ENCODE results near the gene KRT82.

Gene KRT82

DNA sequence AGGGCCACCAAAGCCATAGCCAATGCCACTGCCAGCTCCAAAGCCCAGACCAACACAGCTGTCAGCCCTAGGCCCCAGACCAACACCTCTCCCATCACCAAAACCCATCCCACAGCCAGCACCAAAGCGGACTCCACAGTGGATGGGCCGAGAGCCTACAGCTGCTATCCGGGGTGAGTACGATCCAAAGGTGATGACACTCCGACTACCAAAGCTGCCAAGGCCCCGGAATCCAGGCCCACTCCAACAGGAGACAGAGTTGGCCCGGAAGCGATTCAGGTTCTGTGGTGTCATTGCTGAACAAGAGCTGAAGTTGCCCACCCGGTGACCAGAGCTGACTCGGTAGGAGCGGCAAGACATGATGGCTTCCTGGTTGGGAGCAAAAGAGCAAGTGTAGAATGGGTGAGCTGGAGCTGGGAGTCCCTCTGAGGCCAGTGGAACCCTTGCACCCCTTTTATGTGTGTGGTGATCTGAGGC is 20.9 kb downstream of the KRT82 start, which contains the start of gene KRT84:
Gene KRT84, minus strand, starts transcription at position 427 of the 477 bp plus-strand sequence. Its CDS starts 67 bp downstream, at position 360.
- H3K27ac ChIP-seq, result no peak within 1 kb of the TSS
- no peak for TF ChIP-seq CTCF (IDR thresholded peaks at IDR 0.05; ENCODE audit: low read depth, low read length, missing control alignments)
- no peaks in the 10 kb centered on the region for H3K36me3 ChIP-seq (replicated peaks)
- H3K4me3 ChIP-seq (ENCODE audit: low read depth, low read length), result no peak within 1 kb of the TSS
- in situ Hi-C loops (cut with HindIII; ENCODE audit: low pct_ligation_motif_present, low sequenced_read_pairs), result loop anchor here (25.0 kb wide), 1 partner anchor 477 kb away; no protein-coding TSS in a partner anchor
- H3K27me3 ChIP-seq (replicated peaks), result peaks cover 11% of the 10 kb centered on the region
- no peak for DNase-seq

DNA sequence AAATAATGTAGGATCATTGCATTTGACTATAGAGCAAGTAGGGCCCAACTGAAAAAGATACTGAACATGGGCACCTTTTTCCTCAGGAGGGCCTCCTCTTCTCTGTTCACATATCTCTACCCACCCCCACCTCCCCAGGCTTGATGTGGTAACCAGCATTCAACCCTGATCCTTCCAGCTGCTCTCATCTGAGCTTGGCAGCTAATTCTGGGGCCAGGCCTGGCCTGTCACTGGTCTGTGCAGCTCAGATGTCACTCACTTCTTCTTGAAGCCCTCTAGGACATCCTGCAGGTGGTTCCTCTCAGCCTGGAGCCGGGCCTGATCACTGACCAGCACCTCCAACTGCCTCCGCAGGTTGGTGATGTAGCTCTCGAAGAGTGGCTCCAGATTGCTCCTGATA is 22.8 kb downstream of the KRT82 start:
- Histone ChIP-seq H3K36me3 (replicated peaks) (no peaks in the 10 kb centered on the region), H3K27ac (no peak overlapping the region), H3K4me3 (ENCODE audit: low read depth, low read length) (no peak overlapping the region), H3K27me3 (replicated peaks) (peaks cover 9% of the 10 kb centered on the region)
- in situ Hi-C loops (cut with HindIII; ENCODE audit: low pct_ligation_motif_present, low sequenced_read_pairs), result loop anchor here (25.0 kb wide), 1 partner anchor 479 kb away; no protein-coding TSS in a partner anchor
- DNase-seq, result no peak
- TF ChIP-seq CTCF (IDR thresholded peaks at IDR 0.05; ENCODE audit: low read depth, low read length, missing control alignments), result no peak

GRCh38 chr12:52382854-52383253 is 23.3 kb downstream of the KRT82 start:
- in situ Hi-C loops (cut with HindIII; ENCODE audit: low pct_ligation_motif_present, low sequenced_read_pairs), result loop anchor here (25.0 kb wide), 1 partner anchor 479 kb away; no protein-coding TSS in a partner anchor
- H3K27me3 ChIP-seq (replicated peaks), result peaks cover 8% of the 10 kb centered on the region
- TF ChIP-seq CTCF (IDR thresholded peaks at IDR 0.05; ENCODE audit: low read depth, low read length, missing control alignments), result no peak
- no peak overlapping the region for H3K4me3 ChIP-seq (ENCODE audit: low read depth, low read length)
- no peak for DNase-seq
- H3K27ac ChIP-seq, result no peak overlapping the region
- H3K36me3 ChIP-seq (replicated peaks), result no peaks in the 10 kb centered on the region

DNA sequence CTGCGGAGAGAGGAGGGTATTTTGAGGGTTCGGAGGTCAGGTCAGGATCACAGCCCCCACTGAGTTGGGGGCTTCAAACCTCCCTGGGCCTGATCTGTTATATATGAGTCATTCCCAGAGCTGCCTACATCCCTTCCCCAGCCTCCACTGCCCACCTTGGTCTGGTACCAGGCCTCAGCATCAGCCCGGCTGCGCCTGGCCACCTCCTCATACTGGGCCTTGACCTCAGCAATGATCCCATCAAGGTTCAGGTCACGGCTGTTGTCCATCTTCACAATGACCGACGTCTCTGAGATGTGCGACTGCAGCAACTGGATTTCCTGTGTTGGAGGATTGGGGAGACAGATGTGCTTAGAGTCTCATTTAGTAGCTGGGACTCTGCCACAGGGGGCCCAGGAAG is 24.9 kb downstream of the KRT82 start:
- in situ Hi-C loops (cut with HindIII; ENCODE audit: low pct_ligation_motif_present, low sequenced_read_pairs), result loop anchor here (25.0 kb wide), 1 partner anchor 481 kb away; no protein-coding TSS in a partner anchor
- no peak for DNase-seq
- no peak for TF ChIP-seq CTCF (IDR thresholded peaks at IDR 0.05; ENCODE audit: low read depth, low read length, missing control alignments)
- Histone ChIP-seq H3K4me3 (ENCODE audit: low read depth, low read length) (no peak overlapping the region), H3K27me3 (replicated peaks) (no peaks in the 10 kb centered on the region), H3K36me3 (replicated peaks) (no peaks in the 10 kb centered on the region), H3K27ac (no peak overlapping the region)

DNA sequence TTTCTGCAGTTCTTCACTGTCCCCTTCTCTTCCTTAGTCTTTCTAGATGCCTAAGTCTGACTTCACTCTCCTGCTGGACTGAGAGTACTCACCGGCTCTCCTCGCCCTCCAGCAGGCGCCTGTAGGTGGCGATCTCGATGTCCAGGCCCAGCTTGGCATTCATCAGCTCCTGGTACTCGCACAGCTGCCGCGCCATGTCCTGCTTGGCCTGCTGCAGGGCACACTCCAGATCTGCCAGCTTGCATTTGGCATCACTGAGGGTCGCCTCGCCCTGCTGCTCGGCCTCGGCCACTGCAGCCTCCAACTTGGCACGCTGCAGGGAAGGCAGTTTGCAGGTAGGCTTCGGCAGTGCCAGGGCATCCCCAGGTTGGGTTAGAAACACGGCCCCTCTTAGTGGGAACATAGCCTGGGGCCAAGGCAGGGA is 25.9 kb downstream of the KRT82 start:
- H3K4me3 ChIP-seq (ENCODE audit: low read depth, low read length), result no peak overlapping the region
- DNase-seq, result peak; percentile 25
- no peaks in the 10 kb centered on the region for H3K27me3 ChIP-seq (replicated peaks)
- in situ Hi-C loops (cut with HindIII; ENCODE audit: low pct_ligation_motif_present, low sequenced_read_pairs), result loop anchor here (25.0 kb wide), 1 partner anchor 482 kb away; no protein-coding TSS in a partner anchor
- no peak overlapping the region for H3K27ac ChIP-seq
- H3K36me3 ChIP-seq (replicated peaks), result no peaks in the 10 kb centered on the region
- TF ChIP-seq CTCF (IDR thresholded peaks at IDR 0.05; ENCODE audit: low read depth, low read length, missing control alignments), result peak; percentile 81

- Histone ChIP-seq H3K27ac (no peak overlapping the region), H3K36me3 (replicated peaks) (no peaks in the 10 kb centered on the region), H3K4me3 (ENCODE audit: low read depth, low read length) (no peak overlapping the region), H3K27me3 (replicated peaks) (no peaks in the 10 kb centered on the region)
- in situ Hi-C loops (cut with HindIII; ENCODE audit: low pct_ligation_motif_present, low sequenced_read_pairs), result loop anchor here (25.0 kb wide), 1 partner anchor 483 kb away; no protein-coding TSS in a partner anchor
- DNase-seq, result no peak
- no peak for TF ChIP-seq CTCF (IDR thresholded peaks at IDR 0.05; ENCODE audit: low read depth, low read length, missing control alignments)
Observed at GRCh38 chr12:52379536-52379935, 26.6 kb downstream of the KRT82 start.

Measured in brain microvascular endothelial cell (primary cell).